NCI-H2227 (cell line): ENCODE measurements around the gene MLF2.
"Not testable (repeated sequence)": the region's sequence is repeated elsewhere in the genome, so short reads cannot be mapped to it uniquely, and the experiment has no call there.

ENCODE experiments used
- DNase-seq: peaks from one replicate; lab custom pipeline; 2025; ENCODE audit not compliant: unreplicated experiment; lab: John Stamatoyannopoulos, UW

Gene MLF2

DNA sequence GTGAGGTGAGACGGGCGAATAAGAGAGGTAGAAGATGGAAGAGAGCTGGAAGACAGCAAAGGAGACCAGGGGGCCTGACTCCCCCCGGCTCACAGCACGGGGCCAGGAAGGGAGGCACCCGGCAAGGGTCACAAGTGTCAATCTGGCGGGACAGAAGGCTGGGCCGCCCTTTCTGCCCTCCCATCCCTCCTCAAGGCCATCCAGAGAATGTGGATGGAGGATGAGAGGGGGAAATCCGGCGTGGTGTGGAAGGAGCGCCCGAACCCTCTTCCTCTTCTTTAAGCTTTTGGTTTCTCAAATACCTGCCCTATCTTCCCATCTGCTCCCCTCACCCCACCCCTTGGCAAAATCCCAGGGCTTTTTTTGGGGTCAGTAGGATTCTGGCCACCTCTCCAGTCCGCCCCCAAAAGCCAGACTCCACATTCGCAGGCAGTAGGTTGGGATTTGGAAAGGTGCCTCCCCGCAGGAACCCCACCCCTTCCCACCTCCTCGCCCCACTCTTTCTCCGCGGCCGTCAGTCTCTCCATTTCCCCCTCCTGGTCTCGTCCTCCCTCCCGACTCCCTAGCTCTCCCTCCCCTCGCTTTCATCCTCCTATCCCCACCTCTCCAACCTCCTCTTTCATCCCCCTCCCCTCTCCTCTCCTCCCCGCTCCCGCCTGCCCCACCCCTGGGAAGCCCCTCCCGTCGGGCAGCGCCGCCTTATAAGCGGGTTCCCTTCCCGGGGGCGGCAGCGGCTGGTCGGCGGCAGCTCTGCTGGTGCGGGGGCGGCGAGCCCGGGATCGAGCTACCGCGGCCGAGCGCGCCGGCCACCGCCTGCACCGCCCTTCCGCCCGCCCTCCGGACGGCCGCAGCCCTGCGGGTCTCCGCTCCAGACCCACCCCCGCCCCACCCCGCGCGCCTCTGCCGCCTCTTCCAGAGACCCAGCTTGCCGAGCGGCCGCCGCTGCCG is 13.0 kb upstream of the MLF2 start, which contains the start of gene PTMS:
Gene PTMS, plus strand, starts transcription at position 730 of the 948 bp plus-strand sequence. CDS start 343 bp downstream, outside the sequence.
- peak; percentile 89 for DNase-seq

DNA sequence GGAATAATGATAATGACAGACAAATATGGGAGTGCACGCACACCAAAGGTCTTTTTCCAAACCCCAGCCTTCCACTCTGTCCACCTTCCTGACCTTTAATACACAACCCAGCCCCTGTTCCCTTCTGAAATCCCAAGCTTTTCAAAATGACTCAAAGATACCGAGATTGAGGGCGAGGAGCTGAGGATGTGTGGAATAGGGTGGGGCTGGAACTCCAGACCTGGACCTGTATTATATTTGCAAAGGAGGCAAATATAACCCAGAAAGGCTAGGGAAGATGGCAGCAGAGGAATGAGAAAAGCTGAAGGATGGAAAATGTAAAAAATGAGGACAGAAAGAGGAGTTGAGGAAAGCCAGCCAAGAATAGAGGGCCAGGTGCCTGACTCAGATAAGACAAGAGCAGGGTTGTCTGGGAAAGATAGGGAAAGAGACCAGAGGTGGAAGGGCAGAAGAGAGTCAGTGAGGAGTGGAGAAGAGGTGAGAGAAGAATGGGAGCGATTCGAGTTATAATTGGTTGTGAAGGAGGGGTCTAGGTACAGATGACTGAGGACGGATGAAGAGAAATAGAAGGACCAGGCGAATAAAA is 12.2 kb upstream of the MLF2 start:
- DNase-seq: no peak

DNA sequence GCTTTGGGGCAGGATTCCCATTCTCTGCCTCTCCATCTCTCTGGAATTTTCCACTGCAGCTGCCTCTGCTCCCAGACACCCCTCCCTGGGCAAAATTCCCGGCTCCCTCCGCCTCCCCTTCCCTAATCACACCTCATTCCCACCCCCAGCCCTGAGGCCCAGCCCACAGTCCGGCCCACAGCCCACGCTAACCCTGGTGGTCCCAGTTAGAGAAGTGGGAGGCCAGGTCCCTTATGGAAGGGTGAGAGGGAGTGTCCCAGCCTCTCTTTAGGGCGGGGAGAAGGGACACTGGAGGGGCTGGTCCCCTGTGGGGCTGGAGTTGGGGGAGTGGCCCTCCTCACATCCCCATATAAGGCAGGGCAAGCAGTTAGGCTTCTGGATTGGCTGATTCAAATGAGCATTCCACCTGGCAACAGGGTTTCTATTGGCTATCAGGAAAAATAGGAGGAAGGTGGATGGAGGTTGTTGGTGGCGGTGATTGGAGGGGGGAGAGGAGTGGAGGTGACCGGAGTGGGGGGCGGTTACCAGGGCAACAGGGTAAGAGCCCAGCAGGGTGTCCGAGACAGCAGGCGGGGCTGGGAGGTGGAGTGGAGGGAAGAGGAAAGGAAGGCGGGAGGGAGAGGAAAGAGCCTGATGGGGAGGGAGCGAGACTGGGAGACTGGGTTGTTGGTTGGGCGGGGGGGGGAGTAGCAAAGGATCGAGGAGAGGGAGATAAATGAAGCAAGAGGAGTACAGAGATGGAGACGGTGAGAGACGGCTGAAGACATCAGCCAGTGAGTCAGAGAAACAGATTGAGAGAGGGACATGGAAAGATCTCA is 11.3 kb upstream of the MLF2 start:
- peak; percentile 95 for DNase-seq

DNA sequence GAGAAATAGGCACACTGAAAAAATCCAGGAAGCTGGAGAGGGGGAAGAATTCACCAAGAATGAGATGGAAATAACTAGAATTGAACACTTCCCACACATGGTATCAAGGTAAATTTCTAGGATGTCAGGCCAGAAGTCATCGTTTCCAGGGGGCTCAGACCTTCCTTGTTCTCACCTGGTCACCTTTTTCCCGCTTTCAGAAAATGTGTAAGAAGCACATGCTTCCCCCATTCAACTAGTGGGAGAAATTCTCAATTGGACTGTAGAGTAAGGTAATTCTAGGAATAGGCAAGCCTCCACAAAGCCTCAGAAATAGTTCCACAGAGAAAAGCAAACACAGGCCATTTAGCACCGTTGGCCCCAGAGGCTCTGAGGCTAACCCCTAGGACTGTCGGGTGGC is 10.4 kb upstream of the MLF2 start:
- no peak for DNase-seq

DNA sequence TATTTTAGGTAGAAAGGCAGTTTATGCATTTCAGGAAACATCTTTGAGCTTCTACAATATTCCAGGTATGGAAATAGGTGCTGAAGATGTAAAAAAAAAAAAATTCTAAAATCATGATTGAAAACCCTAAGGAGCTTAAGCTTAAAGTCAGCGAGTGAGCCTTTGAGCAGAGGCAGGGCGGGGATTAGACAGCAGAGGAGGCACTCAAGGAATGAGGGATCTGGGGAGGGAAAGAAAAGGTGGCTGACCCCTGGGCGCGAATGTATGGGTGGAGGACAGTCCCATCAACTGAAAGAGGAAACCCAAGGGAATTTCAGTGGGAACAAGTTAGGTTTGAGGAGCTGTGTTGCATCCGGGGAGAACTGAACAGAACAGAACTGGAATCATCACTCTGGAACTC is 6.8 kb upstream of the MLF2 start:
- DNase-seq: no peak

DNA sequence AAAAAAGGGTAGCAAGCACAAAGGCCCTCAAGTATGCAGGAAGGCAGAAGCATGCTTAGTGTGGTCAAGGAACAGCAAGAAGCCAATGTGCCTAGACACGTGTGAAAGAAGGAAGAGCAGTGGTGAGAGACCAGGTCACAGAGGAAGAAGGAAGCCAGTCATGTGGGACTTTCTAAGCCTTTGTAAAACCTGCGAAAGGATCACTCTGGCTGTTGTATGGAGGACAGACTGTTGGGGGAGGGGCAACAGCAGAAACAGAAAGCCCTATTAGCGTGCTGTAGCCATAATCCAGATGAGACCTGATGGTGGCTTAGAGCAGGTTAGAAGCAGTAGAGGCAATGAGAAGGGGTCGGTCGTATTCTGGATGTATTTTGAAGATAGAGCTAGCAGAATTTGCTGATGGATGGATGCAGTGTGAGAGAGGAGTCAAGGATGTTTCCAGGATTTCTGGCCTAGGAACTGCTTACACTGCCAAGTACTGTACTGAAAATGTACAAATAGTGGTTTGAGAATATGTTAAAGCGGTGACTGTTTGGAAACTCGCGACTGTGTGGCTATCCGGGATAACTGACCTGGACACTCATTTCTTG is 5.7 kb upstream of the MLF2 start:
- no peak for DNase-seq

DNA sequence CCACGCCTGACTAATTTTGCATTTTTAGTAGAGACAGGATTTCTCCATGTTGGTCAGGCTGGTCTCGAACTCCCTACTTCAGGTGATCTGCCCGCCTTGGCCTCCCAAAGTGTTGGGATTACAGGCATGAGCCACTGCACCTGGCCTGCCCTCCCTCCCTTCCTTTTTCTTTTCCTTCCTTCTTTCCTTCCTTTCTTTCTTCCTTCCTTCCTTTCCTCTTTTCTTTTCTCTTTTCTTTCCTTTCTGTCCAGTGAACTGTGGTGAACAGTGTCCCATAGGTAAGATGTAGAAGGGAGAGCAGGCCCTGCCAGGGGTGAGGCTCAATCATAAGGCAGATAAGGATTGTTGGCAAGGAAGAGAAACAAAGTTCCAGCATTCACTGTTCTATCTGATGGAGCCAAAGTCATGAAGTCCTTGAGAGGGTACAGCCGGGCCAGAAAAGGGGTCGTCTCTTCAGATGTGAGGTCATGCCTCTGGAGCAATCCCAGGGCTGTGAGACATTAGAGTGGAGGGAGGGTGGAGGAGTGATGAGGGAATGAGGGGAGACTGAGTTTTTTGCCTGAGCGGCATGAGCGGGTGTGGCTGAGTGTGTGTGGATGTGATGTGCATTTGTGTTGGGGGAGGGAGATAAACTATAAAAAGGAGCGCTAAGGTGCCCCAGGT is 4.2 kb upstream of the MLF2 start:
- DNase-seq: no peak

DNA sequence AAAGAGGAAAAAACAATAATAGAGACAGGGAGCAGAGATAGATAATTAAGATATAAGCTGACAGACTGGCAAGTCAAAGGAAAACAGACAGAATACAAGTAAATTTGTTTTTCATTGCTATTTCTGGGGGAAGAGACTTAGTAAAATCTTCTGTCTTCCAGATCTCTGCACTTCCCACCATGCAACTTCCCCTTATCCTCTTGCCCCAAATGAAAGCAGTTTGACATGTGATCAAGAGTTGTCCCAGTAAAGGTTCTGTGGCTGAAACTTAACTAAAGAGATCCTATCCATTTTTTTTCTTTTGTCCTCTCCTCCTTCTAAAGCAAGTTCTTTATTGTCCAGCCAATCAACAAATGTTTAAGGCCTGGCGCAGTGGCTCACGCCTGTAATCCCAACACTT is 1.5 kb upstream of the MLF2 start:
- DNase-seq: no peak

DNA sequence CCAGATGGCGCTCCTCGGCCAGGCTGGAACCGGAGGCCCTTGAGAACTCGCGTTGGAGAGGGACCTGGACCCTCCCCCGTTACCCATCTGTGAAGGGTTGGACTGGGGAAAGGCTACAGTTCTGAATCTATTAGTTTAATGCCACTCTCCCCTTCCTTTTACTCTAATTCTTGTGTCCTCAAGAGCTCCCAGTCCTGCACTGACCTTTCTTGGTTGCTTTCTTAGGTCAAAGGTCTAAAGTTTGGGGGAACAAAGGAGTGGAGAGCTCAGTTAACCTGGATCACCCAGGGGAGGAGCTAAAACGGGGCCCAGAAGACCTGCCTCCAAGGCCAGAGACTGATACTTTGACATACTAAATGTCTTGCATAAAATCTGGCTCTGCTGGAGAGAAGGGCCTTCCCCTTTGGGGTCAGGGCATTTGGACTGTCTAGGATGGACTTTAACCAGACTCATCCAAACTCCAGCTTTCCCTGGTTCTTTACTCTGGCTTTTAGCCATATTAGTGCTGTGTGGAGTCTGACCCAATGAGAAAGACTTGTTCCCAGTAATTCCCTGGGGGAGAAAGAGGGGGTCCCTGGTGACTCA is 923 bp upstream of the MLF2 start:
- DNase-seq: no peak

DNA sequence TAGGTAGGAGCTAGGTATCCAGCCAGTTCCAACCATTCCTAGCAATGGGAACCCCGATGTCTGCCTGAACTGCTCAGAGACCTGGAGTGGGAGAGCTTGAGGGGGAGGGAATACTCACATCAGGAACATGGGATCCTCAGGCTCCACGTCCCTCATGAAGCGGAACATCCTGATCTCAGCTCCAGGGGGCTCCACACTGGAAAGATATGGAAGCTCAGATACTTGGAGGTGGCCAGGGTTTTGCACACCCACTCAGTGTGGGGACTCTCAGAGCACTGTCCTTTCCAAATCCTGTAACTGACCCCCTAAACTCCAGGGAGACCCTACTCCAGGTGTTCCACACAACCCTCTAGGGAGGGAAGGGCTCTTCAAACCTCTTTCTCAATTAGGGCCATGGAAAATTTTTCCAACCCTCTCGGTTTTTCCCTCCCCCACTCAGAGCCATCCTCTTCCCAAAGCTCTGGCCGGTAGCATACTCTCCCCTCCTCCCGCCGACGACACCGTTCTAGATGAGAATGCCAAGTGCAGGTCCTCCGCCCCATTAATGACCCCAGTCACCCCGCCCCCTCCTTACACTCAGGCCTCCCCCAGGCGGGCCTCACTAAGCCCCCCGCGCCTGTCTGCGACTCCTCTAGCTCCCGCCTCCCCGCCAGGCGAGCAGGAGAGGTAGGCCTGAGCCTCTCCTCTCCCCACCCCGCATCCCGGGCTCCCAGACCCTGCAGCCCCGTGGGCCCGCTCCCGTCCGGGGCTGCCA is 597 bp downstream of the MLF2 start:
- DNase-seq: peak; percentile 75

DNA sequence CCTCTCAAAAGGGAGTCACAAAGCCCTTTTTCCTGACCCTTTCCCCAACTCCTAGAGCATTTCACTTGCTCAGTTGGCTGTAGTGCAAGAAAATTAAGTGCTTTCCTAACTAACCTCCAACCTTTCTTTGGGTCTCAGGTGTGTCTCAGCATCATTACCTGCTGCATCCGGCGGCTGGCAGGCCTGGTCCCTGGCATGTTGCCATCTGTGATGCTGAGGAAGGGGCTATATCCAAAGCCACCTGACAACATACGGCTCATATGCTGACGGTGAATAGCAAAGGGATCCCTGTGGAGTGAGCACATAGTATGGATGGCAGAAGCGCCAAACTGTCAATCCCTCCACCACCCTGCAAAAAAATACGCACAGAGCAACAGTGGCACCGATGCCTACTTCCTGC is 1.2 kb downstream of the MLF2 start:
- no peak for DNase-seq

DNA sequence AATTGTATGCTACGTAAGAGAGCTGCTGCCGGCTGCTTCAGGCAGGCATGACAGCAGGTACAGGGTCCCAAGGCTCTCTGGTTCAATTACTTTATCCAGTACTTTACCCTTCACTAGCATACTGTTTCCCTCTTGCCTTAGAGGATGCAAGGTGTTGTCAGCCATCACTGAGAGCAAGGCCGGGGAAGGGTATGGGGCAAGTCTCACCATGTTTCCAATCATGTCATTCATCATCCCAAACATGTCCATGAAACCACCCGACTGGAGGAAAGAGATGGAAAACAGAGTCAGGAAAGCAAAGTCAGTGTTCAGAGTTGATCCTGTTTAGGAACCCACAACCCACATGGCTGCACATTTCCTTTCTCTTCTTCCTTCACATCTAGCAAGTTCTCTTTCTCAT is 2.4 kb downstream of the MLF2 start:
- no peak for DNase-seq

DNA sequence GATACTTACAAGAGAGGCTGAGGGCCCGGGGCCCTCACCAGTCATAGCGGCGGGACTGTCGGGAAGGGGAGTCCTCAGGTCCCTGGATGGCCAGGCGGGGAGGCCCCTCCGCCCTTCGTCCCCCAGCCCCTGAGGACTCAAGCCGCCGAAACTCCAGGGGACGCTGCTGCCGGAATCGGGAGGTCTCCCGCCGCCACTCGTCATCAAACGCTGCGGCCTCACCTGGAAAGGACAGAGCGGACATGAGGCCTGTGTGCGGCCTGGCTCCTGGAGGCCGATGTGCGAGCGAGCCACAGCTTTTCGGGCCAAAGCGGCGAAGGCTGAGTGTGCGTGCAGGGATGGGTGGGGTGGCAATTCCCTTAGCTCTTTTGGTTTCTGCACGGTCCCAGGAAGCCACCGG is 4.2 kb downstream of the MLF2 start:
- no peak for DNase-seq

DNA sequence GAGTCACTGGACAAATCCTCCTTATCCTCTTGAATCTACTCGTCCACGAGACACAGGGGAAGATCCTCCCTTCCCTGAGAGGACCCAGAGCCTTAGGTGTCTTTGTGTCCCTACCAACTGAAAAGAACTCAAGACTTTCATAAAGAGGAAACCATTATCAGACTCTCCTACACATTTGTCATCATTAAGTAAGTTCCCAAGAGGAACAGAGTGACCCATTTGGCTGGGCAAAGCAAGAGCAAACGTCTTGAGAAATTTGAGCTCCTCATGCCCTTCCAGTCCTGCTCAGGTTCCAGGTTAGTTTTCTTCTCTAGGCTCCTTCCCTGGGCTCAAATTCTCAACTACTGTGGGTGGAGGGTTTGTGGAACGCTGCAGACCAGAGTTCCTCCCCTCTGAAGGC is 5.7 kb downstream of the MLF2 start:
- no peak for DNase-seq

DNA sequence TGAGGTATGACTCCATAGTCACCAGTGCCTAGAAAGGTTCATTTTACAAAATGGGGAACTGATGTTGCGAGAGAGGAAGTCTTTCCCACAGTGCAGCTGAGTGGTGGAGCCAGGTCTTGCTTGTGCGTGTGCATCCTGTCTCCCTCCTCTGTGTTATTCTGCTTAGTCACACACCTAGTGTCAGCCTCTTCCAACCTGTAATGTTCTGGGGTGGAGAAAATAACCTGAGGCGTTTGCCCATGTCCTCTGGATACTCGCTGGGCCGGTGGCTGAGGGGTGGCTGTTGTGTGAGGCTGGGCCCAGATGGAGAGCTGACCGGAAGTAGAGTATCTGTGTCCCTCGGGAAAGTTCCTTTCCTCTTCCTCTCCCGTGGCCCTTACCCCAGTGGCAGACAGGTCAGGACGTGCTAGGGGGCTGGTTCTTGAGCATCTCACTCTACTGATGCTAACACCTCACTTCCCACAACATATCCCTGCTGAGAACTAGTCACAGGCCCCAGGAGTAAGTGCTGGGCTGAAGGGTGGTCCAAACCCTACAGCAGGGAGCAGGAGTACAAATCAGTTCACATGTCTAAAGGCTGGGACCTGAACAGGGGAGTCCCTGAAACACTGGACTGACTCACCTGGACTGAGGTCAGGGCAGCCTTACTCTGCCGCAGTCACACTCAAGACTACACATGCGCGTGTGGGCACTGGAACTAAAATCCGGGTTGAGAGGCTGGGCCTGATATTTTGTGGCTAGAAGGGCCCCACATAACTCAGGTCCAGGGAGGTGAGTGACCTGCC is 7.0 kb downstream of the MLF2 start:
- DNase-seq: no peak

DNA sequence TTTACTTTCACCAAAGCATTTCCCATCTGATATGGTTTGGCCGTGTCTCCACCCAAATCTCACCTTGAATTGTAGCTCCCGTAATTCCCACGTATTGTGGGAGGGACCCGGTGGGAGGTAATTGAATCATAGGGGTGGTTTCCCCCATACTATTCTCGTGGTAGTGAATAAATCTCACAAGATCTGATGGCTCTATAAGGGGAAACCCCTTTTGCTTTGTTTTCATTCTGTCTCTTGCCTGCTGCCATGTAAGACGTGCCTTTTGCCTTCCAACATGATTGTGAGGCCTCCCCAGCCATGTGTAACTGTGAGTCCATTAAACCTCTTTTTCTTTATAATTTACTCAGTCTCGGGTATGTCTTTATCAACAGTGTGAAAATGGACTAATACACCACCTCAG is 9.6 kb downstream of the MLF2 start:
- not testable (repeated sequence) for DNase-seq

DNA sequence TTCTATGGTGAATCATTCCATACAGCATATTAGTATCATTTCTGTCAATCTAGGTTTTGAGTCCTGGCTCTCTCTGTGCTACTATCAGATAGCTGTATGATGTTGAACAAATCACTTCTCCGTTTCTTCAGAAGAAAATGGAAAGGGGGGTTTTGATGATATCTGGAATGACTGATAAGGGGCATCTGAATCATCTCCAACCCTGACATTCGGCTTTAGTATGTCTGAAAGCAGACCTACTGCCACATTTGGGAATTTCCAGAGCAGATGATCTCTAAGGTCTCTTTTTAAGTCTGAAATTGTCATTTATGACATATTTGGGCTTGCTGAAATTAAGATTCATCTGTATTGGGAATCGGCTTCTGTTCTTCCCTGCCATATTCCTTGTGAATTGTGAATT is 10.1 kb downstream of the MLF2 start:
- DNase-seq: no peak

DNA sequence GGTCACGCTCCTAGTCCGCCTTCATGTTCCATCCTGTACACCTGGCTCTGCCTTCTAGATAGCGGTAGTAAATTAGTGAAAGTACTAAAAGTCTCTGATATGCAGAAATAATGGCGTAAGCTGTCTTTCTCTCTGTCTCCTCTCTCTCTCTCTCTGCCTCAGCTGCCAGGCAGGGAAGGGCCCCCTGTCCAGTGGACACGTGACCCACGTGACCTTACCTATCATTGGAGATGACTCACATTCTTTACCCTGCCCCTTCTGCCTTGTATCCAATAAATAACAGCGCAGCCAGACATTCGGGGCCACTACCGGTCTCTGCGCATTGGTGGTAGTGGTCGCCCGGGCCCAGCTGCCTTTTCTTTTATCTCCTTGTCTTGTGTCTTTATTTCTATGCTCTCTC is 10.9 kb downstream of the MLF2 start:
- DNase-seq: not testable (repeated sequence)

DNA sequence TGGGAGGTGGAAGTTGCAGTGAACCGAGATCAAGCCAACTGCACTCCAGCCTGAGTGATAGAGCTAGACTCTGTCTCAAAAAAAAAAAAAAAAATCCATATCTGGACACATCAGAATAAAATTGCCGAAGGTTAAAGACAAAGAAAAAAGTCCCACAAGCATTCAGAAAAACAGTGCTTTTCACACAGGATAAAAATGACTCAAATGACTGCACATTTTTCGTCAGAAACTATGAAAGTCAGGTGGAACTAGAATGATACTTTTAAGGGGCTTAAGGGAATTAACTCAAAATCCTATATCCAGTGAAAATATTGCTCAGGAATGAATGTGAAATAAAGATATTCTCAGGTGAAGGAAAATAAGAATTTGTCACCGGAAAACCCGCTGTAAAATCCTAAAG is 16.2 kb downstream of the MLF2 start:
- DNase-seq: no peak
